AG04449 (cell line): Measurements from ENCODE around the gene PCDHGB4.

ENCODE experiments used
- CTCF ChIA-PET: fragments of 350-600 bp; formaldehyde crosslinking; extraction: SDS; loops from one replicate; lab custom pipeline; 2021; ENCODE audit warnings: antibody characterized with exemption; lab: Yijun Ruan, JAX
- POLR2A ChIA-PET: fragments of 400-600, 350-600 bp; formaldehyde crosslinking; extraction: SDS; loops from one replicate; lab custom pipeline; 2020; ENCODE audit warnings: antibody characterized with exemption, inconsistent platforms; lab: Yijun Ruan, JAX
- DNase-seq: peaks from one replicate; pipeline ENCODE4 v3.0.0-alpha.2; 2010; ENCODE audit warnings: low read depth, low spot score
- H3K4me3 ChIP-seq: 2 replicates; pipeline ENCODE4 v1.5.1; 2011; ENCODE audit warnings: low read depth, mild to moderate bottlenecking, control low read depth, low read length
- TF ChIP-seq, protein P1 (sequence below): IDR thresholded peaks from one replicate; pipeline ENCODE4 v1.5.1; 2011; ENCODE audit warnings: mild to moderate bottlenecking, moderate library complexity, low read length, control low read depth, inconsistent platforms; ENCODE audit not compliant: insufficient read depth; ENCODE audit errors: missing control alignments

Gene PCDHGB4

DNA sequence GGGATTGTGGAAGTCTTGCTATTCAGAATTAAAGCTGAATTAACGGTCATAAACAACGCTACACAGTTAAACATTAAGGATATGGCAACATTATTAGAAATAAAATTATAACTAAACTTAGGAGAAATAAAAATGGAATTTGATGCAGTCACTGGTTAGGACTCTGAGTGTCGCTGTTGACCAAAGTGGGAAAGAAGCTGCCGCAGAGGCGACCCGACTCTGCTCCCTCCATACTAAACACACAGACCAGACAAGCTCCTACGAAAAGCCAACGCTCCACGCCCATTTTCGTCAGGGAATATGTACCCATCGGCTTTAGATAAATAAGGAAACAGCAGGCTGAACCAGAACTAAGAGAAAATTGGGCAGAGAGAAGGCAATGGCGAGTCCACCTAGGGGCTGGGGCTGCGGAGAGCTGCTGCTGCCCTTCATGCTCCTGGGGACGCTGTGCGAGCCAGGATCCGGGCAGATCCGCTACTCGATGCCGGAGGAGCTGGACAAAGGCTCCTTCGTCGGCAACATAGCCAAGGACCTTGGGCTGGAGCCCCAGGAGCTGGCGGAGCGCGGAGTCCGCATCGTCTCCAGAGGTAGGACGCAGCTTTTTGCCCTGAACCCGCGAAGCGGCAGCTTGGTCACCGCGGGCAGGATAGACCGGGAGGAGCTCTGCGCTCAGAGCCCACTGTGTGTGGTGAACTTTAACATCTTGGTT lies 23.4 kb upstream of the PCDHGB4 start, which contains the start of gene PCDHGA5:
PCDHGA5 (plus strand) TSS at position 211 of the 709 bp plus-strand sequence; CDS start at position 380, 169 bp downstream.
- CTCF ChIA-PET, result interaction anchor here (0.6 to 3.5 kb wide), 20 partner anchors 9 to 228 kb away, joined by 3 to 27 read pairs (median 4); partner anchors contain the start of genes PCDHGA1, PCDHGA10, PCDHGA12 and PCDHGA3
- POLR2A ChIA-PET, result interaction anchor here (0.6 kb wide), 1 partner anchor 157 kb away, joined by 3 read pairs; no protein-coding TSS in a partner anchor
- TF ChIP-seq, protein P1, sequence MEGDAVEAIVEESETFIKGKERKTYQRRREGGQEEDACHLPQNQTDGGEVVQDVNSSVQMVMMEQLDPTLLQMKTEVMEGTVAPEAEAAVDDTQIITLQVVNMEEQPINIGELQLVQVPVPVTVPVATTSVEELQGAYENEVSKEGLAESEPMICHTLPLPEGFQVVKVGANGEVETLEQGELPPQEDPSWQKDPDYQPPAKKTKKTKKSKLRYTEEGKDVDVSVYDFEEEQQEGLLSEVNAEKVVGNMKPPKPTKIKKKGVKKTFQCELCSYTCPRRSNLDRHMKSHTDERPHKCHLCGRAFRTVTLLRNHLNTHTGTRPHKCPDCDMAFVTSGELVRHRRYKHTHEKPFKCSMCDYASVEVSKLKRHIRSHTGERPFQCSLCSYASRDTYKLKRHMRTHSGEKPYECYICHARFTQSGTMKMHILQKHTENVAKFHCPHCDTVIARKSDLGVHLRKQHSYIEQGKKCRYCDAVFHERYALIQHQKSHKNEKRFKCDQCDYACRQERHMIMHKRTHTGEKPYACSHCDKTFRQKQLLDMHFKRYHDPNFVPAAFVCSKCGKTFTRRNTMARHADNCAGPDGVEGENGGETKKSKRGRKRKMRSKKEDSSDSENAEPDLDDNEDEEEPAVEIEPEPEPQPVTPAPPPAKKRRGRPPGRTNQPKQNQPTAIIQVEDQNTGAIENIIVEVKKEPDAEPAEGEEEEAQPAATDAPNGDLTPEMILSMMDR, result no peak
- no peak for DNase-seq
- peak within 1 kb of the TSS; percentile 44 for H3K4me3 ChIP-seq

DNA sequence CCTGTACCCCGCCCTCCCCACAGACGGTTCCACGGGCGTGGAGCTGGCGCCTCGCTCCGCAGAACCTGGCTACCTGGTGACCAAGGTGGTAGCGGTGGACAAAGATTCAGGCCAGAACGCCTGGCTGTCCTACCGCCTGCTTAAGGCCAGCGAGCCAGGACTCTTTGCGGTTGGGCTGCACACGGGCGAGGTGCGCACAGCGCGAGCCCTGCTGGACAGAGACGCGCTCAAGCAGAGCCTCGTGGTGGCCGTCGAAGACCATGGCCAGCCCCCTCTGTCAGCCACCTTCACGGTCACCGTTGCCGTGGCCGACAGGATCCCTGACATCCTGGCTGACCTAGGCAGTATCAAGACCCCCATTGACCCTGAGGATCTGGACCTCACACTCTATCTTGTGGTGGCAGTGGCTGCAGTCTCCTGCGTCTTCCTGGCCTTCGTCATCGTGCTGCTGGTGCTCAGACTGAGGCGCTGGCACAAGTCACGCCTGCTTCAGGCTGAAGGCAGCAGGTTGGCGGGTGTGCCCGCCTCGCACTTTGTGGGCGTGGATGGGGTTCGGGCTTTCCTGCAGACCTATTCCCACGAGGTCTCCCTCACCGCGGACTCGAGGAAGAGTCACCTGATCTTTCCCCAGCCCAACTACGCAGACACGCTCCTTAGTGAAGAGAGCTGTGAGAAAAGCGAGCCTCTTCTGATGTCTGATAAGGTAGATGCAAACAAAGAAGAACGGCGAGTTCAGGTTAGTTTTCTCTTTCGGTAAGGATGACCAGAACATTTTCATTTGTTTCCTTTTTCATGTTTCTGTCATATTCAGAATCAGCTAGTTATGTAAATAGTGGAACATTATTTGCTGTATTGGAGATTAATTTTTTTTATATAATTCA lies 21.2 kb upstream of the PCDHGB4 start:
- POLR2A ChIA-PET, result no interaction called here
- TF ChIP-seq, protein P1, result no peak
- CTCF ChIA-PET, result interaction anchor here (2.0 to 2.3 kb wide), 2 partner anchors 197 to 201 kb away, joined by 7 to 8 read pairs; no protein-coding TSS in a partner anchor
- H3K4me3 ChIP-seq, result no peak overlapping the region
- DNase-seq, result no peak

DNA sequence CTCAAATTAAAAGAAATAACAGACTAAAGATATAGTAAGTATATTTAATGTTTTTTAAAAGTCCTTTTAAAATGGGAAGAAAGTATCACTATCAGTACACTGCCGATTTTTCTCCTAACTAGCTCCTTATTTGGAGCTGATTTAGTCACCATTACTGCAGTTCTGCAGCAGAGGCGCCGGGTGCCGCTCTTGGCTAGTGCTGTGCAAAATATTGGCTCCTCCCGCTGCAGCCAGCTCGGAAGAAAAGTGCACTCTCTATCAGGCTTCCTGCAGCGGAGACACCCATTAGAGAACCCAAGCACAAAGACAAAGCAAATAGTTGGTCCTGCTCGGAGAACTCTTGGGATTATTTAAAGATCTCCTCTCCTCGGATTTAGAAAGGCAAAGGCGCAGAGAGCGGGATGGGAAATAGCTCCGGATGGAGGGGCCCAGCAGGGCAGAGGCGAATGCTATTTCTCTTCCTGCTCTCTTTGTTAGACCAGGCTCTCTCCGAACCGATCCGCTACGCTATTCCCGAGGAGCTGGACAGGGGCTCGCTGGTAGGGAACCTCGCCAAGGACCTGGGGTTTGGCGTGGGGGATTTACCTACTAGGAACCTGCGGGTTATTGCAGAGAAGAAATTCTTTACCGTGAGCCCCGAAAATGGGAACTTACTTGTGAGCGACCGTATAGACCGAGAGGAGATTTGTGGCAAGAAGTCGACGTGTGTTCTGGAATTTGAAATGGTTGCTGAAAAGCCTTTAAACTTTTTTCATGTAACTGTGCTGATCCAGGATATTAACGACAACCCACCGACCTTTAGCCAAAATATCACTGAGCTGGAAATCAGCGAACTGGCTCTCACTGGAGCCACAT lies 17.3 kb upstream of the PCDHGB4 start, which contains the start of gene PCDHGB3:
PCDHGB3 (plus strand) TSS at position 249 of the 855 bp plus-strand sequence; CDS start at position 402, 153 bp downstream.
- ChIA-PET CTCF (interaction anchor here (0.5 to 3.8 kb wide), 45 partner anchors 9 to 198 kb away, joined by 3 to 99 read pairs (median 4); partner anchors contain the start of genes PCDHGA1, PCDHGA10, PCDHGA11 and PCDHGA12), POLR2A (interaction anchor here (0.6 to 2.2 kb wide), 2 partner anchors 188 to 194 kb away, joined by 3 to 9 read pairs; no protein-coding TSS in a partner anchor)
- no peak for DNase-seq
- H3K4me3 ChIP-seq, result peak within 1 kb of the TSS; percentile 45
- TF ChIP-seq, protein P1, result peak; percentile 40

DNA sequence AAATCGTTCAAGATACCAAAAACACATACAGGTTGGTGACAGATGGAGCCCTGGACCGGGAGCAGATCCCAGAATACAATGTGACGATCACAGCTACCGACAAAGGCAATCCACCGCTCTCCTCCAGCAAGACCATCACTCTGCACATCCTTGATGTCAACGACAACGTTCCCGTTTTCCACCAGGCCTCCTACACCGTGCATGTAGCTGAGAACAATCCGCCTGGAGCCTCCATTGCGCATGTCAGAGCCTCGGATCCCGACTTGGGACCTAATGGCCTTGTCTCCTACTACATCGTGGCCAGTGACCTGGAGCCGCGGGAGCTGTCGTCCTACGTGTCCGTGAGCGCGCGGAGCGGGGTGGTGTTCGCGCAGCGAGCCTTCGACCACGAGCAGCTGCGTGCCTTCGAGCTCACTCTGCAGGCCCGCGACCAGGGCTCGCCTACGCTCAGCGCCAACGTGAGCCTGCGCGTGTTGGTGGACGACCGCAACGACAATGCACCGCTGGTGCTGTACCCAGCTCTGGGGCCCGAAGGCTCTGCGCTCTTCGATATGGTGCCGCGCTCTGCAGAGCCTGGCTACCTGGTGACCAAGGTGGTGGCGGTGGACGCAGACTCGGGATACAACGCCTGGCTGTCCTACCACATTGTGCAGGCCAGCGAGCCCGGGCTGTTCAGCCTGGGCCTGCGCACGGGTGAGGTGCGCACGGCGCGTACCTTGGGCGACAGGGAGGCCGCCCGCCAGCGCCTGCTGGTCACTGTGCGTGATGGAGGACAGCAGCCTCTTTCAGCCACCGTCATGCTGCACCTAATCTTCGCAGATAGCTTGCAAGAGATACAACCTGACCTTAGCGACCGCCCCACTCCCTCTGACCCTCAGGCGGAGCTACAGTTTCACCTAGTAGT lies 15.7 kb upstream of the PCDHGB4 start:
- CTCF ChIA-PET, result interaction anchor here (0.8 to 3.8 kb wide), 12 partner anchors 13 to 195 kb away, joined by 3 to 99 read pairs (median 8); partner anchors contain the start of genes PCDHGA10, PCDHGA3, PCDHGA4 and PCDHGB2
- no peak for DNase-seq
- POLR2A ChIA-PET, result interaction anchor here (2.2 kb wide), 1 partner anchor 192 kb away, joined by 9 read pairs; no protein-coding TSS in a partner anchor
- TF ChIP-seq, protein P1, result no peak
- H3K4me3 ChIP-seq, result no peak overlapping the region
